Esophagus squamous epithelium (tissue), 4 donors: ENCODE measurements around the gene ARTN.

Experiments used
- CTCF ChIP-seq, 6 experiments: fragments of 450-650 bp in 4 of 6; fragments of 200-600 bp in 2 of 6; sonication (generic) in 2 of 6; IDR thresholded peaks; one replicate each; pipeline ENCODE4 v1.5.1; 2016 to 2019; ENCODE audit warnings: antibody characterized with exemption in 6 of 6, mild to moderate bottlenecking in 4 of 6, moderate library complexity in 4 of 6
- POLR2A ChIP-seq, 4 donors: fragments of 450-650 bp; IDR thresholded peaks; one replicate each; pipeline ENCODE4 v1.6.1; 2017; ENCODE audit warnings: antibody characterized with exemption in 4 of 4, mild to moderate bottlenecking in 4 of 4, moderate library complexity in 3 of 4

GRCh38 chr1:43935711-43936427, 2.3 kb downstream of the ARTN start:
- no peak for TF ChIP-seq CTCF (IDR thresholded peaks at IDR 0.05)
- TF ChIP-seq POLR2A (IDR thresholded peaks at IDR 0.05): no peak
